Measurements from ENCODE around the gene SUCO.

GRCh38 chr1:172512591-172512990 lies 20.4 kb upstream of the SUCO start:
- TF ChIP-seq EZH2 (IDR thresholded peaks at IDR 0.05; ENCODE audit: insufficient read depth, poor library complexity, severe bottlenecking) (no peak), EZH2phosphoT487 (IDR thresholded peaks at IDR 0.05; ENCODE audit: insufficient read depth, low read depth) (no peak)
